K562 (cell line): Measurements from ENCODE around the gene CD44. TPM values are rescaled to one million over a fixed set of nuclear protein-coding genes. Genes with fewer than 3 reads are reported as not detected.

Experiments used
- ATAC-seq: fragments of 200-7000 bp; cut with Tn5 transposase; 3 replicates; pipeline ENCODE4 v1.9.1; 2020; ENCODE audit warnings: moderate library complexity
- BruUV-seq: library from RNA; stranded (reverse); fragments of 400-500 nt; replicated peaks from 2 replicates; lab custom pipeline; 2021; lab: Mats Ljungman, UMichigan
- CTCF ChIA-PET: fragments of 300-600 bp; formaldehyde crosslinking; extraction: SDS; loops from one replicate; lab custom pipeline; 2021; ENCODE audit warnings: low intra/inter-chr PET ratio; lab: Yijun Ruan, JAX
- POLR2A ChIA-PET: fragments of 300-600, 350-650 bp; sonication (Branson Sonifier 250); formaldehyde crosslinking; extraction: SDS; loops from one replicate; lab custom pipeline; 2021; ENCODE audit warnings: antibody characterized with exemption, inconsistent platforms; lab: Yijun Ruan, JAX
- DNase-seq, 4 experiments: peaks; one replicate each; pipeline versions ENCODE4 v3.0.0 to v3.0.0-alpha.2; 2011 to 2018; ENCODE audit warnings: low spot score in 3 of 4, mixed read lengths in 3 of 4; ENCODE audit errors: extremely low read depth in 1 of 4
- FAIRE-seq: peaks from 2 replicates; lab custom pipeline; 2011; peaks lifted over from hg19 to GRCh38; lab: Jason Lieb, UNC
- H2AFZ ChIP-seq: 2 replicates; pipeline ENCODE4 v1.6.0; 2011; ENCODE audit warnings: low read depth, low read length, control low read depth, inconsistent platforms
- H3K27ac ChIP-seq: fragments of 200-600 bp; 3 replicates; pipeline ENCODE4 v1.8.0; 2011; ENCODE audit warnings: low read depth, mild to moderate bottlenecking, control low read depth, inconsistent platforms, low read length, moderate library complexity, mixed read lengths; ENCODE audit errors: extremely low read depth
- H3K27me3 ChIP-seq, 2 experiments: fragments of 300-600 bp in 1 of 2; 2 replicates in 1 of 2; 3 replicates in 1 of 2; pipeline versions ENCODE4 v1.6.0 to v1.8.0; 2011; ENCODE audit warnings: inconsistent platforms in 2 of 2, low read length in 2 of 2, mild to moderate bottlenecking in 1 of 2, mixed read lengths in 1 of 2, moderate library complexity in 1 of 2; ENCODE audit not compliant: control insufficient read depth in 2 of 2, insufficient read depth in 2 of 2
- H3K36me3 ChIP-seq: fragments of 300-600 bp; 3 replicates; pipeline ENCODE4 v1.8.0; 2011; ENCODE audit warnings: mild to moderate bottlenecking, low read length, inconsistent platforms; ENCODE audit not compliant: control insufficient read depth, insufficient read depth
- H3K4me1 ChIP-seq, 2 experiments: fragments of 200-600 bp in 1 of 2; replicated peaks in 1 of 2; 2 replicates in 1 of 2; 3 replicates in 1 of 2; pipeline versions ENCODE4 v1.5.1 to v1.8.0; 2011; ENCODE audit warnings: inconsistent platforms in 2 of 2, low read length in 2 of 2, mild to moderate bottlenecking in 1 of 2, mixed read lengths in 1 of 2, moderate library complexity in 1 of 2; ENCODE audit not compliant: control insufficient read depth in 2 of 2, insufficient read depth in 2 of 2
- H3K4me2 ChIP-seq: 2 replicates; pipeline ENCODE4 v1.6.1; 2011; ENCODE audit warnings: low read length, control low read depth, inconsistent platforms, mixed read lengths; ENCODE audit not compliant: insufficient read depth
- H3K4me3 ChIP-seq: fragments of 200-600 bp; sonication (generic), shearing (Covaris generic); 2 replicates; pipeline ENCODE4 v1.5.1; 2016; ENCODE audit warnings: control low read depth, inconsistent platforms
- H3K79me2 ChIP-seq: fragments of 200-600 bp; 3 replicates; pipeline ENCODE4 v1.8.0; 2011; ENCODE audit warnings: low read length, inconsistent platforms; ENCODE audit not compliant: control insufficient read depth, insufficient read depth
- H3K9ac ChIP-seq, 2 experiments: 2 replicates each; pipeline versions ENCODE4 v1.6.0 to v1.6.1; 2011; ENCODE audit warnings: low read depth in 2 of 2, low read length in 2 of 2, control low read depth in 1 of 2, inconsistent platforms in 1 of 2, mild to moderate bottlenecking in 1 of 2, mixed read lengths in 1 of 2; ENCODE audit not compliant: insufficient read depth in 1 of 2
- H3K9me1 ChIP-seq: one replicate; pipeline ENCODE4 v1.6.0; 2011; ENCODE audit warnings: inconsistent platforms, mild to moderate bottlenecking, low read length, moderate library complexity; ENCODE audit not compliant: control insufficient read depth, insufficient read depth
- H3K9me3 ChIP-seq: replicated peaks from 2 replicates; pipeline ENCODE4 v1.5.1; 2011; ENCODE audit warnings: low read depth, low read length, inconsistent platforms; ENCODE audit not compliant: control insufficient read depth, insufficient read depth
- H4K20me1 ChIP-seq: replicated peaks from 2 replicates; pipeline ENCODE4 v1.6.1; 2011; ENCODE audit warnings: low read length, inconsistent platforms, mixed read lengths; ENCODE audit not compliant: control insufficient read depth, insufficient read depth
- BRCA1 ChIP-seq, 2 experiments: fragments of 450-650 bp in 1 of 2; sonication (generic) in 1 of 2; formaldehyde crosslinking in 1 of 2; IDR thresholded peaks; 2 replicates each; pipeline versions ENCODE4 v1.5.0 to v1.6.1; 2017 to 2020; ENCODE audit warnings: mild to moderate bottlenecking in 1 of 2, missing genetic modification reagents in 1 of 2
- C11orf30 ChIP-seq: fragments of 450-650 bp; IDR thresholded peaks from 2 replicates; pipeline ENCODE4 v1.6.1; 2016; ENCODE audit warnings: low read depth, mild to moderate bottlenecking
- EHMT2 ChIP-seq: fragments of 450-650 bp; IDR thresholded peaks from 2 replicates; pipeline ENCODE4 v1.6.1; 2018; ENCODE audit warnings: antibody characterized with exemption
- ELF2 ChIP-seq: fragments of 250-450 bp; sonication (Bioruptor Pico); IDR thresholded peaks from 2 replicates; pipeline ENCODE4 v1.5.0; 2021; ENCODE audit warnings: mild to moderate bottlenecking
- KAT7 ChIP-seq: sonication (generic); formaldehyde crosslinking; IDR thresholded peaks from 2 replicates; pipeline ENCODE4 v1.8.0; 2022; ENCODE audit warnings: missing genetic modification reagents, mild to moderate bottlenecking, borderline replicate concordance
- KDM2B ChIP-seq: fragments of 250-450 bp; sonication (Bioruptor Pico); IDR thresholded peaks from 2 replicates; pipeline ENCODE4 v1.8.0; 2021; ENCODE audit warnings: mild to moderate bottlenecking, moderate library complexity
- MED1 ChIP-seq: sonication (generic); formaldehyde crosslinking; IDR thresholded peaks from 2 replicates; pipeline ENCODE4 v1.8.1; 2023; ENCODE audit warnings: missing genetic modification reagents, borderline replicate concordance
- SLC30A9 ChIP-seq: fragments of 250-450 bp; sonication (Bioruptor Pico); IDR thresholded peaks from 2 replicates; pipeline ENCODE4 v1.8.0; 2022; ENCODE audit warnings: mild to moderate bottlenecking, moderate library complexity
- TAF15 ChIP-seq: fragments of 200-400 bp; formaldehyde crosslinking; IDR thresholded peaks from 2 replicates; pipeline ENCODE4 v1.6.1; 2017; ENCODE audit warnings: mild to moderate bottlenecking, low read depth, low read length, moderate library complexity
- TARDBP ChIP-seq: fragments of 450-650 bp; IDR thresholded peaks from 2 replicates; pipeline ENCODE4 v1.6.1; 2016
- XRCC4 ChIP-seq: IDR thresholded peaks from one replicate; pipeline ENCODE4 v1.6.1; 2011; ENCODE audit not compliant: insufficient read depth, insufficient read length; ENCODE audit errors: extremely low read depth
- ZNF263 ChIP-seq: sonication (generic); formaldehyde crosslinking; IDR thresholded peaks from 2 replicates; pipeline ENCODE4 v1.8.0; 2022; ENCODE audit warnings: mild to moderate bottlenecking, missing genetic modification reagents, borderline replicate concordance
- ZNF316 ChIP-seq: fragments of 450-650 bp; IDR thresholded peaks from 2 replicates; pipeline ENCODE4 v1.6.1; 2016
- ZNF324 ChIP-seq: fragments of 250-450 bp; sonication (Bioruptor Pico); IDR thresholded peaks from 2 replicates; pipeline ENCODE4 v1.4.0; 2020; ENCODE audit warnings: mild to moderate bottlenecking
- ZNF551 ChIP-seq: fragments of 250-450 bp; sonication (Bioruptor Pico); IDR thresholded peaks from 2 replicates; pipeline ENCODE4 v1.5.0; 2021; ENCODE audit warnings: mild to moderate bottlenecking, moderate library complexity
- ZNF57 ChIP-seq: fragments of 450-650 bp; formaldehyde crosslinking; IDR thresholded peaks from 2 replicates; pipeline ENCODE4 v1.4.0; 2020; ENCODE audit warnings: mild to moderate bottlenecking, moderate library complexity
- WGBS: fragments of 100-300 bp; shearing (Covaris generic); methylation state at CpG from one replicate; pipeline ENCODE4 v1.1.6; 2016; ENCODE audit warnings: low coverage, mixed read lengths; ENCODE audit not compliant: insufficient coverage; ENCODE audit errors: missing lambda C conversion rate; 5-methylcytosine and 5-hydroxymethylcytosine counted together
- in situ Hi-C: fragments of 300-500 bp; cut with MboI; formaldehyde crosslinking; loops from 4 replicates; pipeline ENCODE4 v1.15.0; 2018; ENCODE audit warnings: inconsistent platforms, mixed read lengths
- intact Hi-C: fragments of 100-400 bp; cut with micrococcal nuclease; formaldehyde crosslinking; loops from 2 replicates; pipeline ENCODE4 v1.14.2; 2022
- polyA plus RNA-seq, 8 experiments: library from polyadenylated mRNA; depleted of rRNA in 4 of 8; stranded (reverse) in 5 of 8; unstranded in 3 of 8; fragments of >200 nt; fragmentation: Nextera tagmentation in 2 of 8; fragmentation: Illumina TruSeq in 1 of 8; extraction: Ambion mirVana in 2 of 8; extraction: Trizol in 1 of 8; gene quantifications; 2 replicates each; pipeline versions ENCODE4 v1.2.1 to v1.2.3, GENCODE V29; 2011 to 2014; ENCODE audit warnings: inconsistent platforms in 1 of 8, missing spikeins in 1 of 8
- total RNA-seq, 7 experiments: library from RNA; depleted of rRNA in 6 of 7; stranded (reverse); fragments of >200 nt in 6 of 7; fragmentation: Illumina TruSeq in 2 of 7; extraction: Trizol in 2 of 7; gene quantifications; 2 replicates each; pipeline versions ENCODE4 v1.2.1 to v1.2.3, GENCODE V29; 2011 to 2021; ENCODE audit warnings: low replicate concordance in 1 of 7
- TF ChIP-seq, protein P1 (sequence below): fragments of 200-800 bp; sonication (Bioruptor generic); IDR thresholded peaks from 2 replicates; pipeline ENCODE4 v1.6.1; 2017; ENCODE audit warnings: missing genetic modification characterization, missing compliant biosample characterization
- TF ChIP-seq, protein P2 (sequence below), 2 experiments: fragments of 250-450 bp in 1 of 2; fragments of 450-650 bp in 1 of 2; sonication (Bioruptor Pico) in 1 of 2; IDR thresholded peaks; 2 replicates each; pipeline versions ENCODE4 v1.6.1 to v1.8.0; 2016 to 2021; ENCODE audit warnings: mild to moderate bottlenecking in 2 of 2, moderate library complexity in 2 of 2, missing compliant biosample characterization in 1 of 2, missing genetic modification characterization in 1 of 2

CD44 gene
- total and polyA plus RNA-seq, 9 of the 15 experiments (the other 6 are each of a cell fraction or from before 2014, with no cell fraction given), result 1.2 to 13.9 (median 3.0) TPM

DNA sequence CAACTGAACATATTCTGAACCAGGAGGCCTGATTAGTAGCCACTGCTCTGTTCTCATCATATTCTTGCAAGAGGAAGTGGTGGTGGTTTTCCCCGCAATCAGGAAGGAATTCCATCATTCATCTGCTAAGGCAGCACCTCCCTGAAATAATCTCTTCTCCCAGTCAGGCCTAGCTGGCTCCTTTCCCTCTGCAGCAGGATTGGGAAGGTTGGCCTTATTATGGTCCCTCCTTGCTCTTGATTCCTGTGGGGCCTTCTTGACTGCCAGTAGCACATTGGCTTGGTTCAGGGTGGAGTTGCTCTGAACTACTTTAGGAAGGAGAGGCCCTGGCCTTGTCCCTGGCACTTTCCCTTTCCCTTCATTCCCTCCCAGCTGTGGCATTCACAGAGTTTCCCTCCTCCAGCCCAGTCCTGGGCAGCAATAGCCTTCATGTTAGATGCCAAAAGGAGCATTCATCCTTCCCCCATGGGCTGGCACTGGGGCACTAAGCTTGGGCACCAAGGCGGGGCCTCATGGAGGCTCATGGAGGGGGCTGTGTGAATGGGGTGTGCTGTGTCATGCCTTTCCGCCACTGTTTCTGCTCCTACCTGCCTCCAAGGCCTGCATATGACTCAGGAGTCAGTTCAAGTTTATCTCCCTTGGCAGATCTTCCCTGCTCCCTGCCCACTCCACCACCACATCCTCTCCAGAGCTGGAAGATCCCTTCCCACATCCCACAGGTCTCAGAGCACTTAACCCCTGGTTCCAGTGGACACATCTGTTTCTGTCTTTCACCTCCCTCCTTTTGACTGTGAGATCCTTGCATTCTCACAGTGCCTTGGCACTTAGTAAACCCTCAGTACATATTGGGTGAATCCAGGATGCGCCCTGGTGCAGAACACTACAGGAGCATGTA is 27.6 kb upstream of the CD44 start (continued):
- 0 out of 2 replicates have a peak, but pooled peaks have one; percentile 15 for TF ChIP-seq ZNF263 (CRISPR knock-in tag)
- no peak for TF ChIP-seq MED1 (CRISPR knock-in tag)

DNA sequence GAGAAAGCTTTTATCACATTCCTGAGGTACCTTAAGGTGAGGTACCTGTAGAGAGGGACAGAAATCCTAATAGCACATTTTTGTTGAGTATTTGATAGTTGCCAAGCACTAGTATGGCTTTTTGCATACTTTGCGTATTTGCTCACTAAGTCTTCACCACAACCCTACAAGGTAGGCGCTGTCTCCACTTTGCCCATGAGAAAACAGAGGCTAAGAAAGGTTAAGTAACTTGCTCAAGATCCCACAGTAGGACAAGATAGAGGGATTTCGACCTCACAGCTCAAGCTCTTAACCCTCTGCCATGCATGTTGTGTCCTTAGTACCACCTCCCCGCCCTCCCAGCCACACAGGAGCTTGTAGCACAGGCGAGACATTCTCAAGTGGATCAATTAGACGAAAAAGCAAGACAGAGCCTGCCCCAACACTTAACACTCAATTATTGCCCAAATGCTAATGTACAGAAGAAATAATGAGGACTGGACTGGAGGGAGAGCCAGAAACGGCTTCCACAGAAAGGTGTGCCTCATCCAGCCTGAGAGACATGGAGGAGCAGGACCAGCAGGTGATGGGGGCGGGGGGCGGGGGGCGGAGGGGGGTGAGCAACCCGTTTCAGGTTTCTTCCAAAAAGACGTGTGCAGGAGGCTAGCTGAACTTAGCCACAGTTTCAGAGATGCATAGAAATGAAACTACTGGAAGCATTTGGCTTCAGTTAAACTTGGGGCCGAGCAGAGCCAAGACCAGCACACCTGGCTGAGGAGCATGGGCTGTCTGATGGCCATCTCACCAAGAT is 26.7 kb upstream of the CD44 start:
- no peak overlapping the region for H3K27ac ChIP-seq
- FAIRE-seq (no peak), ATAC-seq (no peak), DNase-seq (no peak)
- H3K9me3 ChIP-seq, result no peaks in the 10 kb centered on the region
- WGBS, result 15% methylated on average over 8 of the region's 13 CpGs
- no peaks in the 10 kb centered on the region for H3K36me3 ChIP-seq
- in situ Hi-C loops (no loop called here), intact Hi-C loops (no loop called here)
- peaks cover 0 to 16% of the 10 kb centered on the region in 2 experiments; a peak in 1 of 5 replicates for H3K27me3 ChIP-seq
- ChIA-PET CTCF (no interaction called here), POLR2A (no interaction called here)
- H3K4me1 ChIP-seq, result peaks cover 0 to 18% of the 10 kb centered on the region in 2 experiments; a peak in 4 of 5 replicates
- H4K20me1 ChIP-seq, result no peaks in the 10 kb centered on the region
- no peak overlapping the region for H3K4me3 ChIP-seq
- no peak overlapping the region for H3K9ac ChIP-seq
- no peak overlapping the region for H3K4me2 ChIP-seq
- peaks cover 2% of the 10 kb centered on the region for H3K9me1 ChIP-seq
- no TSS peak for BruUV-seq
- no peaks in the 10 kb centered on the region for H3K79me2 ChIP-seq
- H2AFZ ChIP-seq, result no peak overlapping the region
- TF ChIP-seq ZNF316, result peak; percentile 58; the same call in 1 of the 2 replicates
- peak; percentile 20; the same call in 1 of the 2 replicates for TF ChIP-seq C11orf30
- TF ChIP-seq, protein P1, sequence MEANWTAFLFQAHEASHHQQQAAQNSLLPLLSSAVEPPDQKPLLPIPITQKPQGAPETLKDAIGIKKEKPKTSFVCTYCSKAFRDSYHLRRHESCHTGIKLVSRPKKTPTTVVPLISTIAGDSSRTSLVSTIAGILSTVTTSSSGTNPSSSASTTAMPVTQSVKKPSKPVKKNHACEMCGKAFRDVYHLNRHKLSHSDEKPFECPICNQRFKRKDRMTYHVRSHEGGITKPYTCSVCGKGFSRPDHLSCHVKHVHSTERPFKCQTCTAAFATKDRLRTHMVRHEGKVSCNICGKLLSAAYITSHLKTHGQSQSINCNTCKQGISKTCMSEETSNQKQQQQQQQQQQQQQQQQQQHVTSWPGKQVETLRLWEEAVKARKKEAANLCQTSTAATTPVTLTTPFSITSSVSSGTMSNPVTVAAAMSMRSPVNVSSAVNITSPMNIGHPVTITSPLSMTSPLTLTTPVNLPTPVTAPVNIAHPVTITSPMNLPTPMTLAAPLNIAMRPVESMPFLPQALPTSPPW (CRISPR knock-in tag), result 0 out of 2 replicates have a peak, but pooled peaks have one; percentile 3
- TF ChIP-seq KAT7 (CRISPR knock-in tag), result no peak
- TF ChIP-seq XRCC4, result no peak
- no peak for TF ChIP-seq KDM2B (CRISPR knock-in tag)
- TF ChIP-seq EHMT2, result no peak
- TF ChIP-seq BRCA1 (IDR thresholded peaks at IDR 0.05), result no peak
- TF ChIP-seq BRCA1 (CRISPR knock-in tag; IDR thresholded peaks at IDR 0.05), result no peak
- TF ChIP-seq ZNF324 (CRISPR knock-in tag), result no peak
- TF ChIP-seq SLC30A9 (CRISPR knock-in tag), result no peak
- TF ChIP-seq ZNF57 (CRISPR knock-in tag), result no peak
- TF ChIP-seq ELF2 (CRISPR knock-in tag), result no peak
- TF ChIP-seq TAF15, result no peak
- TF ChIP-seq, protein P2, sequence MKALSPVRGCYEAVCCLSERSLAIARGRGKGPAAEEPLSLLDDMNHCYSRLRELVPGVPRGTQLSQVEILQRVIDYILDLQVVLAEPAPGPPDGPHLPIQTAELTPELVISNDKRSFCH (CRISPR knock-in tag; IDR thresholded peaks at IDR 0.05), result no peak
- TF ChIP-seq, protein P2 (tag; IDR thresholded peaks at IDR 0.05), result no peak
- no peak for TF ChIP-seq ZNF551 (CRISPR knock-in tag)
- no peak for TF ChIP-seq TARDBP
